H1 (cell line): Measurements from ENCODE around the gene NOX5. TPM values are rescaled to one million over a fixed set of nuclear protein-coding genes. Genes with fewer than 3 reads are reported as not detected.

Experiments
- CHD7 ChIP-seq: fragments of 300-600 bp; sonication (generic); IDR thresholded peaks from 2 replicates; pipeline ENCODE4 v1.7.1; 2012; ENCODE audit warnings: low read length, moderate library complexity, mild to moderate bottlenecking, inconsistent platforms; ENCODE audit not compliant: insufficient replicate concordance
- GABPA ChIP-seq: IDR thresholded peaks from 2 replicates; pipeline ENCODE4 v1.6.1; 2011; ENCODE audit warnings: mild to moderate bottlenecking, low read length, moderate library complexity, borderline replicate concordance; ENCODE audit not compliant: insufficient read depth
- GTF2F1 ChIP-seq: IDR thresholded peaks from 2 replicates; pipeline ENCODE4 v1.6.1; 2012; ENCODE audit warnings: low read depth, low read length, improper control_type of control experiment, borderline replicate concordance
- HDAC2 ChIP-seq, 2 experiments: fragments of 300-600 bp in 1 of 2; sonication (generic) in 1 of 2; IDR thresholded peaks; 2 replicates each; pipeline ENCODE4 v1.6.1; 2011 to 2012; ENCODE audit warnings: low read depth in 2 of 2, low read length in 2 of 2, mild to moderate bottlenecking in 2 of 2, moderate library complexity in 2 of 2, borderline replicate concordance in 1 of 2, inconsistent platforms in 1 of 2
- HDAC6 ChIP-seq: IDR thresholded peaks from one replicate; pipeline ENCODE4 v1.7.1; 2012; ENCODE audit warnings: low read depth, mild to moderate bottlenecking, inconsistent platforms, low read length, moderate library complexity
- JUN ChIP-seq: IDR thresholded peaks from 2 replicates; pipeline ENCODE4 v1.6.1; 2011; ENCODE audit warnings: low read depth, mild to moderate bottlenecking, improper control_type of control experiment, low read length
- RAD21 ChIP-seq, 2 experiments: IDR thresholded peaks in 1 of 2; conservative IDR thresholded peaks in 1 of 2; 2 replicates each; pipeline ENCODE4 v1.6.1; 2011; ENCODE audit warnings: low read depth in 2 of 2, low read length in 2 of 2, improper control_type of control experiment in 1 of 2, inconsistent platforms in 1 of 2, mild to moderate bottlenecking in 1 of 2, moderate library complexity in 1 of 2
- SUZ12 ChIP-seq: fragments of 200-600 bp; sonication (generic); IDR thresholded peaks from 2 replicates; pipeline ENCODE4 v1.6.1; 2012; ENCODE audit warnings: mild to moderate bottlenecking, inconsistent platforms, low read length, moderate library complexity, mixed read lengths
- TCF12 ChIP-seq: IDR thresholded peaks from 2 replicates; pipeline ENCODE4 v1.6.1; 2011; ENCODE audit warnings: low read depth, mild to moderate bottlenecking, low read length
- YY1 ChIP-seq: IDR thresholded peaks from 2 replicates; pipeline ENCODE4 v1.6.1; 2011; ENCODE audit warnings: low read depth, mild to moderate bottlenecking, low read length
- polyA plus RNA-seq, 7 experiments: library from polyadenylated mRNA; depleted of rRNA in 3 of 7; stranded (reverse) in 5 of 7; unstranded in 2 of 7; fragments of >200 nt in 5 of 7; fragments of 200-250 nt in 2 of 7; gene quantifications; 1 replicate in 5 of 7; 2 replicates in 1 of 7; 4 replicates in 1 of 7; pipeline versions ENCODE4 v1.2.1 to v1.2.3, GENCODE V29; 2011 to 2013; ENCODE audit warnings: missing spikeins in 2 of 7, mixed read lengths in 2 of 7
- total RNA-seq: library from RNA; stranded (reverse); fragmentation: NEBNext Ultra II Directional; extraction: Animal tissue kit (Norgen Biotek cat#: 25700); gene quantifications from 2 replicates; pipeline ENCODE4 v1.2.1, GENCODE V29; 2021

NOX5 gene
- total and polyA plus RNA-seq, 2 of the 8 experiments (the other 6 are each of a cell fraction or from before 2014, with no cell fraction given) = under 0.01 TPM; not detected in 1

- no peak for TF ChIP-seq CHD7
- no peak for TF ChIP-seq HDAC6
- TF ChIP-seq JUN = no peak
- no peak for TF ChIP-seq SUZ12
- 0 out of 2 replicates have a peak, but pooled peaks have one; percentile 54 for TF ChIP-seq YY1
- TF ChIP-seq RAD21 (IDR thresholded peaks at IDR 0.05 in 1 of 2, conservative IDR thresholded peaks at IDR 0.05 in 1 of 2; ENCODE audit: low read depth in 2 of 2, low read length in 2 of 2) = peak; percentile 99 to 100
- no peak for TF ChIP-seq TCF12
- no peak for TF ChIP-seq HDAC2 (IDR thresholded peaks at IDR 0.05; ENCODE audit: borderline replicate concordance in 1 of 2, low read depth in 2 of 2, low read length in 2 of 2)
- no peak for TF ChIP-seq GTF2F1
- TF ChIP-seq GABPA = no peak
These were observed 44.5 kb downstream of the NOX5 start (continued) for GRCh38 chr15:69058830-69059556.
